IPS-NIHi11 (cell line): ENCODE measurements around the gene LRP6.
"Not testable (repeated sequence)": the region's sequence is repeated elsewhere in the genome, so short reads cannot be mapped to it uniquely, and the experiment has no call there.

Experiments used
- DNase-seq: peaks from one replicate; pipeline ENCODE4 v3.0.0; 2012; ENCODE audit warnings: mixed read lengths, low spot score

LRP6 gene

DNA sequence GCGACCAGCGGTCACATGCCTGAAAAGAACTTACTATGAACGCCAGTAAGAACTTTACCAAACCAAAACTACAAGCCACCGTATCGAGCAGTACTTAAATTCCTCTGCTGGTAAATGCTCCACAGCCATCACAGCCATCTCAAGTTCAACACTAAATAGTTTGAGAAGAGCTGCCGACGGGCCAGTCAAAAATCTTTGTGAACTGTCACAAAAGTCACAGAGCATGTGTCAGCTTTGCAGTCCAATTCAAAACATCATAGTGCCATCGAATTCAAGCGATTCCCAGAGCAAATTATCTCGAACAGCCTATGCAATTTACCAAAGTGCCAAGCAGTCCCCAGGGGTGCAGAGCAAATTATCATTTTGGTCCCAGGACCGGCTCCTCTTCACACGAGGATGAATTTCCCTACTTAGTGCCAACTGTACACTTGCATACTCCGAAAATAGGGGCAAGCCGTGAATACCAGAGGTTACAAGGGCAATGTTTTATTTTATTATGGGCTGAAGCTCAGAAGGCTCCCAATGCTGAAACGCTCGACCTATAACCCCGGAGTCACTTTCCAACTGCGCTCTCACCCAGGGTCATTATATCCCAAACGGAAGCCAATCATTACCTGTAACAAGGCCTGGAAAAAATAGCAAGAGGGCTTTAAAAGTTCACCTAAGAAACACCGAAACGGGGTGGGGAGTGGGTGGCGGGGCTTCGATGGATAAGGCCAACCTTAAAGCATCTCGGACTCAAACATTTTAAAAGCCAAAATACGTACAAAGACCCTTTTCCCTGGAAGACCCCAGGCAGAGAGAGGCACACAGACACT is 1.1 kb downstream of the LRP6 start:
- DNase-seq: no peak

DNA sequence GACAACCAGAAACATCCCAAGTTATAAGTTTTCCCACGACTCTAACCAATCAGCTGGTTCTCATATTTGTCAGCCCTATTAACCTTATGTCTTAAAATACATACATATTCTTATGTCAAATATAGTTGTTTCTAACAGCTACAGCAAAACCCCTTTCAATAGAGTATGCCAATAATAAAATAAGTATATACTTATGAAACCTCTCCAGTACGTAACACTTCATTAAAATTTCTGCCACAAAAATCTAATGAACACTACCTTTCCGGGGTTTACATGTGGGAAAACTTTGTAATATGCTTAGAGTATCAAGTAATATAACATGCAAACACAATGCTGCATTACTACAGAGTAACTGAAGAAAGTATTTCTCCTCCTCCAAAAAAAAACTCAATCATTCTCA is 1.8 kb downstream of the LRP6 start:
- no peak for DNase-seq

DNA sequence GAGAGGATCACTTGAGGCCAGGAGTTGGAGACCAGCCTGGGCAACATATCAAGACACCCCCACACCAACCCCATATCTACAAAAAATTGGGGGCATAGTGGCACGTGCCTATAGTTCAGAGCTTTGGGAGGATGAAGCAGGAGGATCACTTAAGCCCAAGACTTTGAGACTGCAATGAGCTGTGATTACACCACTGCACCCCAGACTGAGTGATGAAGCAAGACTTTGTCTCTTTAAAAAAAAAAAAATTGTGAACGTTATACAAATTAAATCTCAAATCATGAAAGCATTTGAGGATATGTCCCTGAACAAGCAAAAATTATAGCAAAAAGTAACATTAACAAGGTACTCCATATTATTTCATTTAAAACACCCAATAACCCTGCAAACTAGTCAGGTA is 2.9 kb downstream of the LRP6 start:
- no peak for DNase-seq

DNA sequence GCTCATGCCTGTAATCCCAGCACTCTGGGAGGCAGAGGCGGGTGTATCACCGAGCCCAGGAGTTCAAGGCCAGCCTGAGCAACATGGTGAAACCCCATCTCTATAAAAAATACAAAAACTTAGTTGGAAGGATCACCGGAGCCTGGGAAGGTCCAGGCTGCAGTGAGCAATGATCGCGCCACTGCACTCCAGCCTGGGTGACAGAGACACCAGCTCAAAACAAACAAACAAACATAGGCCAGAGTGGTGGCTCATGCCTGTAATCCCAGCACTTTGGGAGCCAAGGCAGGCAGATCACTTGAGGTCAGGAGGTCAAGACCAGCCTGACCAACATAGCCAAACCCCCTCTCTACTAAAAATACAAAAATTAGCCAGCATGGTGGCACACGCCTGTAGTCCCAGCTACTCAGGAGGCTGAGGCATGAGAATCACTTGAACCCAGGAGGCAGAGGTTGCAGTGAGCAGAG is 10.5 kb downstream of the LRP6 start:
- not testable (repeated sequence) for DNase-seq

DNA sequence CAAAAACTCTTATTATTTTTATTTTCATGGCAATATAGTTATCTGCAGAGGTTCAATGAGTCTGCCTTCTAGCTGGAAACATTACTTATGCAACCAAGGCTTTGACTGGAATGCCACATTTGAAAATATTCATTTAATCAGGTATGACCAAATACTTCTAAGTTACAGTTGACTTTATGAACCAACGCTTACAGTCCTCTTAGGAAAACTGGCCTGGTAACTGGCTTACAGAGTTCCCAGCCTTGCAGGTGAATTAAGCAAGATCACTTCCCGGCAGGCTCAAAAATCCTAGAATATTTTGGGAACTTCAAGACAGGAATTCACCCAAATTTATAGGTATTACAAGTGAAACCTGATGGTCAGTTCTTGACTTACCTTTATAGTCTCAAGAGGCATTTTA is 12.3 kb downstream of the LRP6 start:
- DNase-seq: no peak

- DNase-seq: no peak
These were observed 17.4 kb downstream of the LRP6 start for GRCh38 chr12:12249216-12250050.

GRCh38 chr12:12247584-12247983 is 19.3 kb downstream of the LRP6 start:
- DNase-seq: no peak

GRCh38 chr12:12244341-12244740 is 22.5 kb downstream of the LRP6 start:
- no peak for DNase-seq

- DNase-seq: no peak
These were observed 26.0 kb downstream of the LRP6 start for GRCh38 chr12:12240662-12241340.

DNA sequence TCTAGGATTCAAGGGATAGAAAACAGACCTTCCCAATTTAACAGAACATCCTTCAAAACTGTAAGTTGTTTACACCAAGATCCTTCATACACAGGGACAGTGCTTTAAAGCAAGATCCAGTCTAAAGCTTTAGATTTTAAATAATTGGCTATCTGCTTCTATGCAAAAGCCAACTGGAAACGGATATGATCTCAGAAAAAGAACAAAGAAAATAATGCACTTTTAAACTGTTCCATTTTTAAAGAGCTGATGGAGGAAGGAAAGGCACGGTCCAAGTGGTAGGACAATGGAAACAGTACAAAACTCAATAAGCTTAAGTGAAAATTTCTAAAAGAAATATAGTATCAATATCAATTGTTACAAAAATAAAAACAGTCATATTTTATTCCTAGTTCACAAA is 27.7 kb downstream of the LRP6 start:
- no peak for DNase-seq

DNA sequence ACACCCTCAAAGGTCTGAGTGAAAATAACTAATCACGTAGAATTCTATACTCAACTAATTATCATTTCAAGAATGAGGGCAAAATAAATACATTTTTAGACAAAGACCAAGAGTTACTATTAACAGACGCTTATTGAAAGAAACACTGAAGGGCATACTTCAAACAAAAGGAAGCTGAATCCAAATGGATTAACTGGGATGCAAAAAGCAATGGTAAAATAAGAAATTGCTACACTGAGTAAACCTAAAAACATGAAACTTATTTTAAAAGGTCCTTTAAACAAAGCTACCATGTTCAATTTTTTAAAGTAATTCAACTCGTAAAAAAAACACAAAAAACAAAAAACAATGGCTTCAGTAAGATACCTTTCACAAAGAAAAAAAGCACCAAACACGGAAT is 28.2 kb downstream of the LRP6 start:
- no peak for DNase-seq

DNA sequence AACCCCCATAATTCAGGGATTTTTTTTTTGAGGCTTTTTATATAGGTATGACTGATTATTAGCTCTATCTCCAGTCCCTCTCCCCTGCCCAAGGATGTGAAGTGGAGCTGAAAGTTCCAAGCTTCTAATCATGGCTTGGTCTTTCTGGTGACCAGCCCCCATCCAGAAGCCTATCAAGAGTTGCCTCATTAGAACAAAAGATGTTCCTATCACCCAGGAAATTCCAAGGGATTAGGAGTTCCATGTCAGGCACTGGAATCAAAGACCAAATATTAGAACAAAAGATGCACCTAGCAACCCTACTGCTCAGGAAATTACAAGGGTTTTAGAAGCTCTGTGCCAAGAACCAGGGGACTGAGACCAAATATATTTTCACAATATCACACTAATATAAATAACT is 29.9 kb downstream of the LRP6 start:
- no peak for DNase-seq

GRCh38 chr12:12230275-12230674 is 36.6 kb downstream of the LRP6 start:
- no peak for DNase-seq

GRCh38 chr12:12229556-12230092 is 37.2 kb downstream of the LRP6 start:
- DNase-seq: no peak

- DNase-seq: no peak
These were observed 38.4 kb downstream of the LRP6 start for GRCh38 chr12:12228402-12228801.

DNA sequence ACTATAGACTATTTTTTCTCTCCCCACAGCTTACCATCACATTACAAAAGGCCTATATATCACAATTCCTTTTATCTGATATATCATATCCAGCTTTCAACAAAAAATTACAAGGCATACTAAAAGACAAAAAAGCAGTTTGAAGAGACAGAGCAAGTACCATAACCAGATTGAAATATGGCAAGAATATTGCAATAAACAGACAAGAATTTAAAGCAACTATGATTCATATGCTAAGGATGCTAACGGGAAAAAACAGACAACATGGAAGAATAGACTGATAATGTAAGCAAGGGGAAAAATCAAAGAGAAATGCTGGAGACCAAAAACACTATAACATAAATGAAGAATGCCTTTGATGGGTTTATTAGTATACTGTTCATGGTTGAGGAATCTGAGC is 40.7 kb downstream of the LRP6 start:
- no peak for DNase-seq

DNA sequence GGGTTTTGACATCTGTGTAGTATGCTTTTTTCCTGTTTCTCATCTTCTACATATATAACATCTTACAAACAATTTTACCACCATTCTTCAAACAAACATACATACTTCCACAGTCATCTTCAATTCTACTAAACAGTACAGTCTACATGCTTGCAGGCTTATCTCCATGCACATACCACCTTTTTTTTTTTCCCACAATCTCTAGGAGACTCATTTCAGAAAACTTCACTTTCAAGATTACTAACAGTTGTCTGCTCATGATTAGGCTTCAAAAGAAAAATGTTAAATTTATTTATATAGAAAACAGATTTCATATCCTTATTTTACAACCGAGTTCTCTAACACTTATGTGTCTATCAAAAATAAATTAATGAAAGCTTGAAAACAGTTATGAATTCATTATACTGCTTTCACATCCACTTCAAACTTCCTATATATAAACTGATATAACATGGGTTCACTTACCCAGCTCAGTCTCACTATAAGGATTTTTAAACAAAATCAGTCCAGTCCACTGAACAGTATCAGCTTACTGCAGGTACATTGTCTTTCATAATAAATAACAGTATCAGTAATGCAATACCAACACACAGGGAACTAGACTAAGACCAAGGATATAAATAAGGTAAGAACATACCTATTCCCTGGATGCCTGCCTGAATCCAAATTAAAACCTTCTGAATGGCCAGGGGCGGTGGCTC is 42.5 kb downstream of the LRP6 start:
- DNase-seq: no peak

DNA sequence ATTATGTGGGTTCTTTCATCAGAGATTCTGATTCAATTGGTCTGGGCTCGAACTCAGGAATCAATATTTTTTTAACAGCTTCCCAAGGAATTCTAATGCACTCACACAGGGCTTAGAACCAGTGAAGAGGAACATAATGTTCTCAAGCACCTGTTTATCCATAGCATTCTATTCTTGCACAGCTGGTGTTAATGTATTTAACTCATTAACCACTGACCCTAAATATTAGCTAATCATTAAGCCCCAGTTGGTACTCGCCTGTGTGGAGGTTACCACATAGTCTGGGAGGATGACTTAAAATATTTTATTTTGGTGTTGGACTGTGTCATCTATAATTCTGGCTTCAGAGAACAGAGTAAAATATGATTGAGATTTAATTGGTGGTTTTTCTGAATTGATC is 45.3 kb downstream of the LRP6 start:
- no peak for DNase-seq

DNA sequence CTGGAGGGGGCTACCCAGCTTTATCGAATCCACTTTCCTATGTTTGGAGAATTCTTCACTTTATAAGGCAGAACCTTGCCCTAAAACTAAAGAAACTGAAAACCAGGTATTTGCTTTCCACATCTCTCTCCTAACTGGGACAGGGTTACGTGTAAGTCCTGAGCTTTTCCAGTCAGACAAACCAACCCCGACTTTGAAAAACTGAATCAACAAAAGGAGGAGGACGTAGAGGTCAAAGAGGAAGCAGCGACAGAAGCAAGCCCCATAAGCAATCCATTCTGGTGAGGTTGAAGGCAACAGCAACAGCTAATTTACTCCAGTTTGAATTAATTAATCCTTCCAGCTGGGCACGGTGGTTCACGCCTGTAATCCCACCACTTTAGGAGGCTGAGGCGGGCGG is 47.2 kb downstream of the LRP6 start:
- DNase-seq: no peak

DNA sequence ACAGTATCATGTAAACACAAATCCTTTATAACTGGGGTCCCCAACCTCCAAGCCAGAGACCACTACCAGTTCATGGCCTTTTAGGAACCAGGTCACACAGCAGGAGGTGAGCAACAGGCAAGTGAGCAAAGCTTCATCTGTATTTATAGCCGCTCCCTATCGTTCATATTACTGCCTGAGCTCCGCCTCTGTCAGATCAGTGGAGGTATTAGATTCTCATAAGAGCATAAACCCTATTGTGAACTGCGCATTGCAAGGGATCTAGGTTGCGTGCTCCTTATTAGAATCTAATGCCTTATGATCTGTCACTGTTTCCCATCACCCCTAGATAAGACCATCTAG is 49.9 kb downstream of the LRP6 start:
- DNase-seq: no peak

- DNase-seq: no peak
These were observed 50.4 kb downstream of the LRP6 start for GRCh38 chr12:12216349-12217017.
